Fibroblast of lung (primary cell): Measurements from ENCODE around the gene SLC7A6OS.

Experiments used
- CTCF ChIP-seq, 2 donors: IDR thresholded peaks in 1 of 2; conservative IDR thresholded peaks in 1 of 2; 1 replicate in 1 of 2; 2 replicates in 1 of 2; pipeline ENCODE4 v1.5.1; 2011 to 2012; ENCODE audit warnings: low read length in 2 of 2, control low read depth in 1 of 2, inconsistent platforms in 1 of 2, low read depth in 1 of 2, mild to moderate bottlenecking in 1 of 2
- EZH2 ChIP-seq: IDR thresholded peaks from 2 replicates; pipeline ENCODE4 v1.5.1; 2012; ENCODE audit warnings: low read length, control low read depth, mild to moderate bottlenecking; ENCODE audit errors: missing control alignments

DNA sequence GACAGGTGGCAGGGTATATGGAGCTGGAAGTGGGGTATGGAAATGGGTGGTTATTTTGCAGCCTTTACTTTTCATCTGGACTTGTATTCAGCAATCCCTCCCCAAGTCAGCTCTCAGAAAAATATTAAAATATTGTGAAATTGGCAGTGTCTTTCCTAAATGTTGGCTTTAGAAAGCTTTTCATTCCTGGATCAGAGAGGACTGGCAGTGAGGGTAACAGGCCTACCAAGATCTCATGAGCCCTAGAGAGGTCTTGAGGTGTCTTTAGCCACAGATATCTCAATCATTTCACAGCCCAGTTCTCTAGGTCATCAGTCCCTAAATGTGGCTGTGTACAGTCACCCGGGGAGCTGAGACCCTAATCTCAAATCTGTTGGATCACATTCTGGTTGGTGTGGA, 22.5 kb downstream of the SLC7A6OS start:
- no peak for TF ChIP-seq EZH2
- TF ChIP-seq CTCF (conservative IDR thresholded peaks at IDR 0.05 in 1 of 2, IDR thresholded peaks at IDR 0.05 in 1 of 2; ENCODE audit: low read depth in 1 of 2, low read length in 2 of 2) = no peak
